Measurements from ENCODE around the gene NQO1.

DNA sequence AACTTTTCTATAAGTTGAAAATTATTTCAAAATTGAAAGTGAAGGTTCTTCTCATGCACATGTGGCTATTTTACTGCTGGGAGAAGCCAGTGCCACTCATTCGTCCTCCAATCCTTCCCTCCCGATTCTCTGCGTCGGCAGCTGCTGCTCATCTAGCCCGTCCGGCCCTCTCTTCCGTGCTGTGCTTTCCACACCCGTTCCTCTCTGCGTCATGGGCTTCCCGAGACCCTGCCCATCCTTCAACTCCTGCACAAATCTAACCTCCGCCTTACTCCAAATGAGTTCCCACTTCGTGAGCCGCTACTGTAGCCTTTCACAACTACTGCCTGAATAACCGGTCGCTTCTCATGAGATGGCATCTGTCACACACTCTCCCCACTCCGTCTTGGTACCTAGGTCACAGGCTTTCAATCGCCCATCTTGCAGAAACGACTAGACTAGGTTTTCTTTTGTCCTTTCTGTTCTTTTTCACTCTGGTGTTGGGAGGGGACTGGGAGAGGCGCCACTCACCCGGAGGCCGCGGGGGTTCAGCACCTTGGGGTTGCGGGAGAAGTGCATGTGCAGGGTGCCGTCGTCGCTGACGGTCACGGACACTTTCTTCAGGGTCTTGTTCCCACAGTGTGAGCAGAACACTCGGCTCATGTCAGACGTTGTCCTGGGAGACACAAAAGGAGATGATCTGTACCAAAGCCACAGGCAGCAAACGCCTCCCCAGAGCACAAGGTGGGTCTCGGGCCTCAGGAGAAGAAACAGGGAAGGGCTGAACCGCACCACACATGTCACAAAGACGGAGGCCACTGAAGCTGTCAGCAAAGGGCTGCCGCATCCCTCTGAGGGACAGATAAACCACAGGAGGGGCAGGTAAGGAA lies 18.2 kb upstream of the NQO1 start:
- TF ChIP-seq, protein P1, sequence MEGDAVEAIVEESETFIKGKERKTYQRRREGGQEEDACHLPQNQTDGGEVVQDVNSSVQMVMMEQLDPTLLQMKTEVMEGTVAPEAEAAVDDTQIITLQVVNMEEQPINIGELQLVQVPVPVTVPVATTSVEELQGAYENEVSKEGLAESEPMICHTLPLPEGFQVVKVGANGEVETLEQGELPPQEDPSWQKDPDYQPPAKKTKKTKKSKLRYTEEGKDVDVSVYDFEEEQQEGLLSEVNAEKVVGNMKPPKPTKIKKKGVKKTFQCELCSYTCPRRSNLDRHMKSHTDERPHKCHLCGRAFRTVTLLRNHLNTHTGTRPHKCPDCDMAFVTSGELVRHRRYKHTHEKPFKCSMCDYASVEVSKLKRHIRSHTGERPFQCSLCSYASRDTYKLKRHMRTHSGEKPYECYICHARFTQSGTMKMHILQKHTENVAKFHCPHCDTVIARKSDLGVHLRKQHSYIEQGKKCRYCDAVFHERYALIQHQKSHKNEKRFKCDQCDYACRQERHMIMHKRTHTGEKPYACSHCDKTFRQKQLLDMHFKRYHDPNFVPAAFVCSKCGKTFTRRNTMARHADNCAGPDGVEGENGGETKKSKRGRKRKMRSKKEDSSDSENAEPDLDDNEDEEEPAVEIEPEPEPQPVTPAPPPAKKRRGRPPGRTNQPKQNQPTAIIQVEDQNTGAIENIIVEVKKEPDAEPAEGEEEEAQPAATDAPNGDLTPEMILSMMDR (IDR thresholded peaks at IDR 0.05 in 8 of 11, conservative IDR thresholded peaks at IDR 0.05 in 3 of 11): no peak
- no peak for TF ChIP-seq POLR2A (IDR thresholded peaks at IDR 0.05)

Measured in spleen (tissue), 7 donors.